Stimulated activated CD4-positive, alpha-beta T cell treated with anti-CD3 and anti-CD28 coated beads, Interleukin-2, amount 100 ng/mL, for 24 hours (primary cell): Measurements from ENCODE around the gene PARP3.
"Not testable (repeated sequence)": the region's sequence is repeated elsewhere in the genome, so short reads cannot be mapped to it uniquely, and the experiment has no call there.

ENCODE experiments used
- DNase-seq, 2 donors: peaks; one replicate each; pipeline ENCODE4 v3.0.0-alpha.2; 2020

PARP3 gene

DNA sequence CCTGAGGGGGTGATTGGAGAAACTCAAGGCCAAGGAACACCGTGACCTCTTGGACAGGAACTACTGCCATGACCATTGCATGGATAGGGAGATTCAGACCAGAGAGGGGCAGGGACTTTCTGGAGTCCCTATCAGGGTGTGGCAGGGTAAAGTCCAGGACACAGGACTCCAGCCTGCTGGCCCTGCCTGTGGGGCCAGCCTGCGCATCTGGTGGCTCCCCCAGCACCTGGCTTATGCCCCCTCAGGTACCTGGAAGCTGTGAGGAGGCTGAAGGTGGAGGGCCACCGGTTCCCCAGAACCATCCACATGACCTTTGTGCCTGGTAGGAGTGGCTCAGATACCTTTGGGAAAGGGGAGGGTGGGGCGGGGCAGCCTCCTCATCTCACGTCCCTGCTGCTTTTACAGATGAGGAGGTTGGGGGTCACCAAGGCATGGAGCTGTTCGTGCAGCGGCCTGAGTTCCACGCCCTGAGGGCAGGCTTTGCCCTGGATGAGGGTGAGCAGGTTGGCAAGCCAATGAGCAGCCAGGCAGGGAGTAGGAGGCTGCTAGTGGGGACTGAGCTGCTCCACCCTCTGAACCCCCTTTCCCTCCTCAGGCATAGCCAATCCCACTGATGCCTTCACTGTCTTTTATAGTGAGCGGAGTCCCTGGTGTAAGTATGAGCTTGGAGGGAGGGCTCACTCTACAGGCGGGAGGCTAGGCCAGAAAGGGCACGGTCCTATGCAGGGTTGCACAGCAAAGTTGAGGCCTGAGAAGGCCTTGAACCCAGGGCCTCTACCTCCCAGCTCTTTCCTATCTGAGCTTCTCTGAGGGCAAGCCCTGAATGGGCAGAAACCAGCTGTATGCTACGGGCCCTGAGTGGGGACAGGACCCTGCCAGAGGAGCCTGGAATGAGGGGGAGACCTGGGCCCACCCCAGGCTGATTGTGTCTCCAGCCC, 44.1 kb downstream of the PARP3 start:
- DNase-seq: no peak

DNA sequence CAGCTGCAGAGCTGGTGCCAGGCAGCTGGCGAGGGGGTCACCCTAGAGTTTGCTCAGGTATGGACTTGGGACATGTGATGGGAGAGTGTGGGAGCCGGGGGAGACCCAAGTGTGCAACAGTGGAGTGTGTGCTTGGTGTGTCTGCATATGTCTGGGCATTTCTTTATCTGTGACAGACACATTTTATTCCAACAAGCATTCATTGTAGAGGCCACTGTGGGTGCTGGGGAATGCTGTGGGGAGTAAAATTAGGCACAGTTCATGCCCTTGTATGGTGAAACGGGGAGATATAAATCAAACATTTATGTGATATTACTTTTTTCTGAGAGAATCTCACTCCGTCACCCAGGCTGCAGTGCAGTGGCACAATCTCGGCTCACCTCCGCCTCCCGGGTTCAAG, 45.4 kb downstream of the PARP3 start:
- no peak for DNase-seq

DNA sequence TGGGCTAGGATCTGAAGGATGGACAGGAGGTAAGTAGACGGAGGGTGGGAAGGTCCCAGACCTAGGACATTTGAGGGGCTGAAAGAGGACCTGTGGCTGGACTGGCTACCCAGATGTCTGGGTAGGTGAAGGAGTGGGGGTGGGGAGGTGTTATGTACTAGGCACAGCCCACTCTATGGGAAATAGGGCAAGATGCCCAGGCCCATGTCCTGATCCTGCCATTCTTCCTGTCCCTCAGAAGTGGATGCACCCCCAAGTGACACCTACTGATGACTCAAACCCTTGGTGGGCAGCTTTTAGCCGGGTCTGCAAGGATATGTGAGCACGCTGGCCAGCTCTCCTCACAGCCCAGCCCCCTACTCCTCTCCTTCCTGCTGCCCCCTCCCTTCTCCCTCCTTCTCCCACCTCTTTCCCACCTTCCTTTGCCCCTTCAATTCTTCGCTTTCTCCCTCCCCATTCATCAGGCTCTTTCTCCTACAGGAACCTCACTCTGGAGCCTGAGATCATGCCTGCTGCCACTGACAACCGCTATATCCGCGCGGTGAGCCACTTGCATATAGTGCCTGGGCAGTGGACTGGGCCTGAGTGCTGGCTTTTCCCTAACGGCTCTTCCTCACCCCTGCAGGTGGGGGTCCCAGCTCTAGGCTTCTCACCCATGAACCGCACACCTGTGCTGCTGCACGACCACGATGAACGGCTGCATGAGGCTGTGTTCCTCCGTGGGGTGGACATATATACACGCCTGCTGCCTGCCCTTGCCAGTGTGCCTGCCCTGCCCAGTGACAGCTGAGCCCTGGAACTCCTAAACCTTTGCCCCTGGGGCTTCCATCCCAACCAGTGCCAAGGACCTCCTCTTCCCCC, 46.4 kb downstream of the PARP3 start:
- DNase-seq: no peak

DNA sequence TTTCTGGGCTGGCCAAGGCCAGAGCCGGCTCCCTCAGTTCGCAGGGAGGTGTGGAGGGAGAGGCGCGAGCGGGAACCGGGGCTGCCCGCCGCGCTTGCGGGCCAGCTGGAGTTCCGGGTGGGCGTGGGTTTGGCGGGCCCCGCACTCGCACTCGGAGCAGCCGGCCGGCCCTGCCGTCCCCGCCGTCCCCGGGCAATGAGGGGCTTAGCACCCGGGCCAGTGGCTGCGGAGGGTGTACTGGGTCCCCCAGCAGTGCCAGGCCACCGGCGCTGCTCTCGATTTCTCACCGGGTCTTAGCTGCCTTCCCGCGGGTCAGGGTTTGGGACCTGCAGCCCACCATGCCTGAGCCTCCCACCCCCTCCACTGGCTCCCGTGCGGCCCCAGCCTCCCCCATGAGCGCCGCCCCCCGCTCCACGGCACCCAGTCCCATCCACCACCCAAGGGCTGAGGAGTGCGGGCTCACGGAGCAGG, 48.4 kb downstream of the PARP3 start:
- peak in 1 of 2 donors; percentile 31 for DNase-seq

DNA sequence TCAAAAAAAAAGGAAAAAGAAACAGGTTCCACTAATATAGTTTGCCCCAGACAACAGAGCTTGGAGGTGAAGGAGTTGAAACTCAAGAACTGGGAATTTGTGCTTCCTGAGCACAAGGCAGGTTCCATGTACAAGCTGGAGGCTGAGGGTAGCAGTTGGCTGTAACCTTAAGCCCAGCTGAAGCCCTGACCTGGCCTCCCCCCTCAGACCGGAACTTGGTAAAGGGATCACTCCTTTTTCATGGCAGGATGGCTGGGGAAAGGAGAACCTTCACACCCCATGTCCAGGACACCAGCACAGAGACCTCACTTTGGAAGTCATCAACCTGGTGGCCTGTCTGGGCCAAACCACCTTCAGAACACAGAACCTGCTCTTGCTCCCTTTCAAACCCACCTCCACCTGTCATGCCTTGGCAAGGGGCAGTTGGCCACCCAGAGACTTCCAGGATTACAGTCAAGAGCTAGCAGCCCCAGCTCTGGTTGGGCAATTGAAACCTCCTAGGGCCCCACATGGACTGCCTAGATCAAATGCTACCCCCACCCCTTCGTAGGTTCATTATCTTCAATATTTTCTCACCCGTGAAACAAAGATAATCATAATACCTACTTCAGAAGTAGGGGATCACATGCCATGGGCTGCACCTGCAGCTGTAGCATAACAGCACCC, 50.0 kb downstream of the PARP3 start:
- peak in 1 of 2 donors; percentile 27 for DNase-seq

DNA sequence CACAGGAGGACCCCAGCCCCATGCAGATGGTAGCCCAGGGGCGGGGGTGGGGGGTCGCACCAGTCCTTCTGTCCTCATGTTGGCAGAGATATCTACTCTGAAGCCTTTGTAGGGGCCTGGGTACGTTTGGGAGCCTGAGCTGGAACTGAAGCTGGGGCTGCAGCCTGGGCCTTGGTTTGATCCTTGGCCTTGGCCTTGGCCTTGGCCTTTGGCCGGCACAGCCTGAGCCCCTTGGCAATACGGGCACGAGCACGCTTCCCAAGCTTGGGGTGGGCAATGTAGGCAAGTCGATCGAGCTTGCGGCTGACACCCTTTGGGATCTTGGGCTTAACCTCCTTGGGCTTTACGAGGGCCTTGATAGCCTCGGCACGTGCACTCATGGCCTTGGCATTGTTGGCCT, 51.5 kb downstream of the PARP3 start:
- DNase-seq: not testable (repeated sequence)

DNA sequence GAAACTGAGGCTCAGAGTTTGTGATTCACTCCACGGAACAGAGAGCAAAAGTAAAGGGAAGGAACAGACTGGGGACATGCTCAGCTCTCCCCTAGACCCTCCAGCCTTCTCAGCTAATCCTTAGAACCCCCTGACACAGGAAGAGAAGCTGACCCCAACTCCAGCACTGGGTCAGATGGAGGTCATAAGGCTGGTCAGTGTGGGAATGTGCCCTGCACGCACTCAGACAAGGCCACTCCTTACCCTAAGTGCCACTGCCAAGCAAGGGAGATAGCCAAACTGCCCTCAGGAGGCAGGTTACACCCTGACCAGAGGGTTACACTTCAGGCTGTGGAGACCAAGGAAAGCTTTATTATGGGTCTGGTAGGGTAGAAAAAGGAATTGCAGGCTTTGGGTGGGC, 52.4 kb downstream of the PARP3 start:
- no peak for DNase-seq

DNA sequence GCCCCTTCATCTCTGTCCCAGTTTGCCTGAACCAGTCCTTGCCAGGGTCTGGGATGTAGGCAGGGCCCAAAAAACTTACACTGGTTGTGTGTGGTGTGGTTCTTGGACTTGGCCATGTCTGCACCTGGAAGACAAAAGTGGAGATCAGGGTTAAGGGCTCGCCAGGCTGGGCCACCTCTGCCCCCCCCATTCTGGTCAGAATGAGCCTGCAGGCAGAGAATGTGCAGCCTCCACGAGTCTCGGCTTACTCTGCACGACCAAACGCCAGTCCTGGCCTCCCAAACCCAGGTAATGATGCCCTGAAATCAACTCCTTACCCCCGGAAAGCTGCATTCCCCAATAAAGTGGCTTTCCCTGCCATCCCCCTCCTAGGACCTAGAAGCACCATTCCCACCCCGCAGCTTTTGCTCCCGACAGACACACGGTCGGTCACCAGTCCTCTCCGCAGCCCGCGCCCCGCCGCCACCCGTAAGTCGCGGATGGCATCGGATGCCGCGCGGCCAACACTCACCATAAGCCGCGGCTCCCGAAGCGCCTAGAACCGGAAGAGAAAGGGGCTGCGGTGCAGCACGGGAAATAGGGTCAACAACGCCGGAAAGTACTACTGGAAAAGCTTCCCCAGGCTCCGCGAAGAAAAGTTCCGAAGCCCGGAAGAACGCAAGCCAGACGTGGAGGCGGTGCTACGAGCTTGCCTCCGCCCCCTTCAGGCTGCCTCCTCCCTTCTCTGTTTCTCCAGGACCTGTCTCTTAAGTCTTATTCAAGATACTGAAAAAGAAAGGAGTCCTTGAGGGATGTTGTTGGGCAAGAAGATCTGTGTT, 53.4 kb downstream of the PARP3 start, which contains the start of gene RPL29:
Gene RPL29, minus strand, starts transcription at position 550 of the 818 bp plus-strand sequence. Its CDS starts 434 bp downstream, at position 116.
- DNase-seq: peak; percentile 91 to 92

DNA sequence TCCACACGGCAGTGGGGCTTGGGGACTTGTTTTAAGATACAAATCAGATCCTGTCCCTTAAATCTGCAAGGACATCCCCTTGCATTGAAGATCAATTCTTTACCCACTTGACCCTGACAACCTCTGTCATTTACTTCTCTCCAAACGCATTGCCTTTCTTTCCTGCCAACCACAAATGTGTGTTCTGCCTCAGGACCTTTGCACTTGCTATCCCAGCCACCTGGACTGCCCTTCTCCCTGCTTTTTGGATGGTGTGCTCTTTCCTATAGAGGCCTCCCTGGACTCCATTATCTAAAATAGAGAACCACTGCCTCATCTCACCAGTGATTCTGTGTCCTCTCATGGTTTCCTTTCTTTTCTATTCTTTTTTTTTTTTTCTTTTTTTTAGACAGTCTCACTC, 55.0 kb downstream of the PARP3 start:
- no peak for DNase-seq

DNA sequence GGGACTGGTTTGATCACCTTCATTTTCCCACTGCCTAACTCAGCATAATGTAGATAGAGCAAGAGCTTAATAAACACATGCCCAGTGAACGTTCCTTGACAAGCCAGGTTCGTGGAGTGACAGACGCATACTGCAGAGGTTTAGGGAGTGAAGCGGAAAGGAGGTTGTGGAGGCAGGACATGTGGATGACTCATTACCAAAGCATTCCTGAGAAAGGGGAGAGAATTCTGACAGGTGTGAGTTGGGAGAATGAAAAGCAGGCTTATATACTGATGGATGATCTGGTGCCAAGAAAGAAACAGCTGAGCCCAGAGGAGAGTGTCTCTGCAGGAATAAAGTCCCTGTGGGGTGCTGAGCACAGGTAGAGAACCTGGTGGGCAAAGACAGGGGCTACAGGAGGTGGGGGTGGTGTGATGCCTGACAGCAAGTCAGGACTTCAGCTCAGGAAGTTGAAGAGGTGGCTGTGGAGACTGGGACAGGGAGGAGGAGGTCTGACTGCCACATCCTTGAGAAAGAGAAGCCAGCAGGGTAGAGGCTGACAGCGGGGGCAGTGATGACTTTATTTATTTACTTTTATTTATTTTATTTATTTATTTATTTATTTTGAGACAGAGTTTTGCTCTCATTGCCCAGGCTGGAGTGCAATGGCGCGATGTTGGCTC, 55.9 kb downstream of the PARP3 start:
- no peak for DNase-seq
